ENCODE results near the gene KRT83.
"Not testable (repeated sequence)": the region's sequence is repeated elsewhere in the genome, so short reads cannot be mapped to it uniquely, and the experiment has no call there.

- not testable (repeated sequence) for TF ChIP-seq CTCF (IDR thresholded peaks at IDR 0.05); POLR2AphosphoS5 (IDR thresholded peaks at IDR 0.05; ENCODE audit: insufficient read depth in 1 of 2, low read depth in 1 of 2)
These were observed 33.1 kb downstream of the KRT83 start for GRCh38 chr12:52287816-52288805.
